ENCODE measurements around the gene OR1J1. TPM values are rescaled to one million over a fixed set of nuclear protein-coding genes. Genes with fewer than 3 reads are reported as not detected.

Gene OR1J1
- total RNA-seq, 1 experiment from 2014 or later = not detected

DNA sequence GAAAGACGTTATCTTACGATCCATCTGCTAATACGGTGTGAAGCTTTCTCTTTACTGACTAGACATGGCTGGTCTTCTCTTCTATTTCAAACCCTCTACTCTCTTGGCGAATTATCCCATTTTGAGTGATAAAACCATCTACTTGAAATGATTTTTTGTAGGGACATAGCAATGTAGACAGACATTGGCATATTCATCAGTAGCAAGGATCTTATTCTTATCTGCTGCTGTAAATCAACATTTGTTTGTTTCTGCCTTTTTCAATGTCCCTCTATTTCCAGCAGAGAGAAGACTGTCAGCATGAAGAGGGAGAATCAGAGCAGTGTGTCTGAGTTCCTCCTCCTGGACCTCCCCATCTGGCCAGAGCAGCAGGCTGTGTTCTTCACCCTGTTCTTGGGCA is 41.1 kb upstream of the OR1J1 start, which contains the start of gene OR1J4:
OR1J4 (plus strand) TSS at position 301 of the 400 bp plus-strand sequence; CDS start at position 301, 0 bp downstream.
- intact Hi-C loops (cut with micrococcal nuclease; ENCODE audit: unreplicated experiment) = no loop called here
- POLR2A ChIA-PET = no interaction called here
- CTCF ChIA-PET = no interaction called here

DNA sequence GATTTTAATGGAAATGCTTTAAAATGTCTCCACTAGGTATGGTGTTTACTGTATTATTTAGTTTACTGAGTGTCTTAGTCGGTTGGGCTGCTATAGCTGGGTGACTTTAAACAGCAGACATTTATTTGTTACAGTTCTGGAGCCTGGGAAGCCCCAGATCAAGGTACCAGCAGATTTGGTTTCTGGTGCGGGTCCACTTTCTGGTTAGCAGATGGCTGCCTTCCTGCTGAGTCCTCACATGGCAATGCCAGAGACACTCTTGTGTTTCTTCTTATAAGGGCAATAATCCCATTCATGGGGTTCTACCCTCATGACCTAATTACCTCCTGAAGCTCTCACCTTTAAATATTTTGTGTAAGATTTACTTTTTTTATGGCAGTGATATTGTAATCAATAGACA is 40.5 kb upstream of the OR1J1 start:
- H3K4me3 ChIP-seq (ENCODE audit: low read depth in 2 of 2, low read length in 2 of 2) = no peak overlapping the region
- POLR2A ChIA-PET = no interaction called here

More for the DNA sequence above, 41.1 kb upstream of the OR1J1 start, which contains the start of gene OR1J4:
- BruUV-seq (replicated peaks) = no TSS peak
- in situ Hi-C loops (cut with HindIII; ENCODE audit: low pct_unique_long_range_greater_than_20kb, low sequenced_read_pairs) = no loop called here
- Histone ChIP-seq H3K4me1 (ENCODE audit: control insufficient read depth, insufficient read depth, low read length) (no peaks in the 10 kb centered on the region), H3K36me3 (ENCODE audit: control insufficient read depth, insufficient read depth, low read length) (no peaks in the 10 kb centered on the region), H3K9me3 (ENCODE audit: control insufficient read depth, insufficient read depth, low read depth, low read length) (no peaks in the 10 kb centered on the region), H3K4me3 (ENCODE audit: low read depth in 2 of 2, low read length in 2 of 2) (no peak within 1 kb of the TSS), H3K27me3 (ENCODE audit: control insufficient read depth, insufficient read depth, low read length) (no peaks in the 10 kb centered on the region), H3K27ac (ENCODE audit: low read length) (no peak within 1 kb of the TSS)
- TF ChIP-seq SIN3A (IDR thresholded peaks at IDR 0.05; ENCODE audit: borderline replicate concordance, insufficient read depth, low read depth, low read length) (no peak), TCF7L2 (IDR thresholded peaks at IDR 0.05; ENCODE audit: low read depth, low read length) (no peak), POLR2AphosphoS5 (IDR thresholded peaks at IDR 0.05; ENCODE audit: low read depth, low read length) (no peak), CTCF (IDR thresholded peaks at IDR 0.05) (no peak), REST (IDR thresholded peaks at IDR 0.05; ENCODE audit: insufficient read depth in 1 of 2, low read depth in 2 of 2, low read length in 1 of 2) (no peak)
- no peak for ATAC-seq
- DNase-seq (ENCODE audit: low read depth, low spot score) = no peak

More for the DNA sequence above, 40.5 kb upstream of the OR1J1 start:
- H3K9me3 ChIP-seq (ENCODE audit: control insufficient read depth, insufficient read depth, low read depth, low read length) = no peaks in the 10 kb centered on the region
- H3K4me1 ChIP-seq (ENCODE audit: control insufficient read depth, insufficient read depth, low read length) = no peaks in the 10 kb centered on the region
- no TSS peak for BruUV-seq (replicated peaks)
- intact Hi-C loops (cut with micrococcal nuclease; ENCODE audit: unreplicated experiment) = no loop called here
- in situ Hi-C loops (cut with HindIII; ENCODE audit: low pct_unique_long_range_greater_than_20kb, low sequenced_read_pairs) = no loop called here
- ATAC-seq (no peak), DNase-seq (ENCODE audit: low read depth, low spot score) (no peak)
- no peaks in the 10 kb centered on the region for H3K36me3 ChIP-seq (ENCODE audit: control insufficient read depth, insufficient read depth, low read length)
- no peak for TF ChIP-seq REST (IDR thresholded peaks at IDR 0.05; ENCODE audit: insufficient read depth in 1 of 2, low read depth in 2 of 2, low read length in 1 of 2)
- no peak for TF ChIP-seq POLR2AphosphoS5 (IDR thresholded peaks at IDR 0.05; ENCODE audit: low read depth, low read length)
- no peak for TF ChIP-seq CTCF (IDR thresholded peaks at IDR 0.05)
- TF ChIP-seq SIN3A (IDR thresholded peaks at IDR 0.05; ENCODE audit: borderline replicate concordance, insufficient read depth, low read depth, low read length) = no peak
- no peak for TF ChIP-seq TCF7L2 (IDR thresholded peaks at IDR 0.05; ENCODE audit: low read depth, low read length)
- H3K27ac ChIP-seq (ENCODE audit: low read length) = no peak overlapping the region
- CTCF ChIA-PET = no interaction called here
- H3K27me3 ChIP-seq (ENCODE audit: control insufficient read depth, insufficient read depth, low read length) = no peaks in the 10 kb centered on the region
